ENCODE results near the gene ATP4B.
"Not testable (repeated sequence)": the region's sequence is repeated elsewhere in the genome, so short reads cannot be mapped to it uniquely, and the experiment has no call there.

Gene ATP4B

GRCh38 chr13:113623491-113624234 lies 34.3 kb downstream of the ATP4B start:
- no peak for FAIRE-seq

GRCh38 chr13:113622791-113623490 lies 35.1 kb downstream of the ATP4B start:
- no peak for FAIRE-seq

GRCh38 chr13:113621986-113622550 lies 35.9 kb downstream of the ATP4B start:
- FAIRE-seq: not testable (repeated sequence)

- not testable (repeated sequence) for FAIRE-seq
These were observed 36.5 kb downstream of the ATP4B start for GRCh38 chr13:113621498-113621897.

- FAIRE-seq: no peak
These were observed 37.0 kb downstream of the ATP4B start for GRCh38 chr13:113621046-113621445.

- no peak for FAIRE-seq
These were observed 37.8 kb downstream of the ATP4B start for GRCh38 chr13:113620036-113620796.

GRCh38 chr13:113618455-113618854 lies 39.5 kb downstream of the ATP4B start:
- no peak for FAIRE-seq

GRCh38 chr13:113617961-113618360 lies 40.0 kb downstream of the ATP4B start:
- no peak for FAIRE-seq

GRCh38 chr13:113616991-113617749 lies 40.8 kb downstream of the ATP4B start:
- FAIRE-seq: no peak

GRCh38 chr13:113616281-113616906 lies 41.6 kb downstream of the ATP4B start:
- FAIRE-seq: no peak

GRCh38 chr13:113613789-113614379 lies 44.1 kb downstream of the ATP4B start:
- FAIRE-seq: no peak

- no peak for FAIRE-seq
These were observed 45.4 kb downstream of the ATP4B start for GRCh38 chr13:113612607-113613006.

- no peak for FAIRE-seq
These were observed 46.0 kb downstream of the ATP4B start for GRCh38 chr13:113611996-113612395.

- FAIRE-seq: no peak
These were observed 47.7 kb downstream of the ATP4B start for GRCh38 chr13:113610266-113610665.

GRCh38 chr13:113609616-113610015 lies 48.4 kb downstream of the ATP4B start:
- no peak for FAIRE-seq

GRCh38 chr13:113608967-113609533 lies 48.9 kb downstream of the ATP4B start:
- FAIRE-seq: no peak

GRCh38 chr13:113607889-113608635 lies 49.9 kb downstream of the ATP4B start:
- FAIRE-seq: no peak

GRCh38 chr13:113607056-113607888 lies 50.7 kb downstream of the ATP4B start:
- no peak for FAIRE-seq

- no peak for FAIRE-seq
These were observed 52.0 kb downstream of the ATP4B start for GRCh38 chr13:113605866-113606438.

All from colon (tissue), 2 donors.